ENCODE results near the gene CCND2.
A peak's percentile ranks its signal among the peaks of the same experiment; 100 is the strongest.
"Not testable (repeated sequence)": the region's sequence is repeated elsewhere in the genome, so short reads cannot be mapped to it uniquely, and the experiment has no call there.

The CCND2 gene

DNA sequence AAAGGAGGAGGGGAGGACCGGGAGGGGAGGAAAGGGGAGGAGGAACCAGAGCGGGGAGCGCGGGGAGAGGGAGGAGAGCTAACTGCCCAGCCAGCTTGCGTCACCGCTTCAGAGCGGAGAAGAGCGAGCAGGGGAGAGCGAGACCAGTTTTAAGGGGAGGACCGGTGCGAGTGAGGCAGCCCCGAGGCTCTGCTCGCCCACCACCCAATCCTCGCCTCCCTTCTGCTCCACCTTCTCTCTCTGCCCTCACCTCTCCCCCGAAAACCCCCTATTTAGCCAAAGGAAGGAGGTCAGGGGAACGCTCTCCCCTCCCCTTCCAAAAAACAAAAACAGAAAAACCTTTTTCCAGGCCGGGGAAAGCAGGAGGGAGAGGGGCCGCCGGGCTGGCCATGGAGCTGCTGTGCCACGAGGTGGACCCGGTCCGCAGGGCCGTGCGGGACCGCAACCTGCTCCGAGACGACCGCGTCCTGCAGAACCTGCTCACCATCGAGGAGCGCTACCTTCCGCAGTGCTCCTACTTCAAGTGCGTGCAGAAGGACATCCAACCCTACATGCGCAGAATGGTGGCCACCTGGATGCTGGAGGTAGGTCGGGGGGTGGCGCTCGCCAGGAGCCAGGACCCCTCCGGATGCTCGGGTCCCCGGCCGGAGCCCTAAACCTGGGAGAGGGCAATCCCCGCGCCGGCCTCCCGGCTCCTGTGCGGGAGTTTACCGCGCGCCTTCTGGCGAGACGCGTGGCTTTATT lies at the start of gene CCND2:
CCND2 (plus strand) TSS at position 111 of the 744 bp plus-strand sequence; CDS start at position 390, 279 bp downstream.
- peak; percentile 94 for DNase-seq (ENCODE audit: low spot score)

- DNase-seq (ENCODE audit: low spot score): no peak
Measured at GRCh38 chr12:4224206-4224889, 49.2 kb upstream of the CCND2 start.

DNA sequence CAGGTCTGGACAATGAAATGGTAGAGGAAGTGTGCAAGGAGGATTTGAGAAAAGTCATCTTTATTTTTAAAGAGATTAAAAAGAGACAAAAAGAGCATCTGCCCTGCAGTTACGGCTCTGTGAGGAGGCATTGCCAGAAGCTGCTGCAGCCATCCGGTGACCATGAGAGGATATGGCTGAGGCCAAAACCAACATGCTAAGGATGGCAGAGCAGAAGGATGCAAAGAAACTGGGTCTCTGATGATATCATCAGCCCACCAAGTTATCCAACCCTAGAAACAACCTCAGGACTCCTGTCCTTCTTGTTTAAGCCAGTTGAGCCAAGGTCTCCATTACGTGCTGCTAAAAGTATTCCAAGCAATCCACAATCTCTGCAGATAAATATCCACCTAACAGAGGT lies 48.0 kb upstream of the CCND2 start:
- no peak for DNase-seq (ENCODE audit: low spot score)

GRCh38 chr12:4227046-4227445 lies 46.5 kb upstream of the CCND2 start:
- DNase-seq (ENCODE audit: low spot score): no peak

GRCh38 chr12:4228122-4228580 lies 45.4 kb upstream of the CCND2 start:
- DNase-seq (ENCODE audit: low spot score): no peak

DNA sequence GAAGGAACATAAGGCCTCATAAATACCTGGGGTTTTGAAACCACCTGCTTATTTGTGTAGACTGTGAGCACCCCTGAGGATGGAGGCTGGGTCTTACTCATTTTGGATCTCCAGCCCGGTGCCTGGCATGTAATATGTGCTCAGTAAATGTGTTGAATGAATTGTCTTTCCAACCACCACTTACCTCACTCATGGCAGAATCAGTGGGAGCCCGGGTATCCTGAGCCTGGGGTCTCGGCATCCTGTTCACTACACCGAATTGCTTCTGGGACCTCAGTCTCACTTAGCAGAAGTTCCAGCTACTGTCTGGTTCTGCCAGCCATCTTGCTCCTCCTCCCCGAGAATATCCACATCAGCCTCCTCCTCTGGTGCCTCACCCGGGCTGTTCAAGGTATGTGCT lies 43.0 kb upstream of the CCND2 start:
- DNase-seq (ENCODE audit: low spot score): no peak

- DNase-seq (ENCODE audit: low spot score): no peak
Measured at GRCh38 chr12:4238577-4238976, 35.0 kb upstream of the CCND2 start.

DNA sequence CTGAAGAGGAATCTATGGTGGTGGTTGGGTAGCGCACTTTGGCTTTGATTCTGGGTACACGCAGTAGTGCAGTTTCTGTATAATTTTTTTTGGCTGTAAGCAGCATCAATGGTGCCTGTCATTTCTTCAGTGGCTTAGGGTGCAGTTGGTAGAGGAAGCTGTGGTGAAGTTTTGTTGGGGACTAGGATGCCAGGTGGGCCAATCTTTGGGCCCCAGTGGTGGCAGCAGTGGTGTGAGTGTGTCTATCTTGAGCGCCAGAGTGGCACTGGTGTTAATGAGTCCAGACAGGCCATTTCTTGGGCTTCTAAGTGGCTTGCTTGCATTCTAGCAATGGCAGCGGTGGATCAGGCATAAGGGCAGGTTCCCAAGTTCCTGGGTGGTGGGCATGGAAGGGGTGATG lies 33.8 kb upstream of the CCND2 start:
- no peak for DNase-seq (ENCODE audit: low spot score)

DNA sequence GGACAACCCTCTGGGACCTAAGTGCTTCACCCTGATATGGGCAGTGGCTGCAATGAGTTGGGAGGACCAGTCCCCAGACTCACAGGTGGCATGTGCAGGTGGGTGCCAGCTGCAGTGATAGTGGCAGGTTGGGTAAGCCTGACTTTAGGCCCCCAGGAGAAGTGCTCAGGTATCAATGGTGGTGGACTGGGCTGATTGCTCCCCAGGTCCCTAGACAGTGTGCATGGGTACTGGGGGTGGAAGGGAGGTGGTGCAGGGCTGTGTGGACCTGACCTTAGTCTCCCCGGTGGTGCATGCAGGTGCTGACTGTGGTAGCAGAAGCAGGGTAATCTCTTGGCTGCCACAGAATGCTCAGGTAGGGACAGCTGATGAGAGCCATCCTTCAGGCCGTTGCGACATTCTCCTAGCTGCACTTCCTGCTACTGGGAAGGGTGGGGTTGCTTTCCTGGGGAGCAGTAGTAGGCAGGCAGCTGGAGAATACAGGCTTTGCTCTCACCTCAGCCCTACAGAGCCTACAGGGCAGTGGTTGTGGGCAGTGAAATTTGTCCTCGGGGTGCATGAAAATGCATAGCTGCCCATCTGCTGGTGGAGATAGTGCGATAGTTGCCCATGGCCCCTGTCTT lies 33.3 kb upstream of the CCND2 start:
- DNase-seq (ENCODE audit: low spot score): no peak

DNA sequence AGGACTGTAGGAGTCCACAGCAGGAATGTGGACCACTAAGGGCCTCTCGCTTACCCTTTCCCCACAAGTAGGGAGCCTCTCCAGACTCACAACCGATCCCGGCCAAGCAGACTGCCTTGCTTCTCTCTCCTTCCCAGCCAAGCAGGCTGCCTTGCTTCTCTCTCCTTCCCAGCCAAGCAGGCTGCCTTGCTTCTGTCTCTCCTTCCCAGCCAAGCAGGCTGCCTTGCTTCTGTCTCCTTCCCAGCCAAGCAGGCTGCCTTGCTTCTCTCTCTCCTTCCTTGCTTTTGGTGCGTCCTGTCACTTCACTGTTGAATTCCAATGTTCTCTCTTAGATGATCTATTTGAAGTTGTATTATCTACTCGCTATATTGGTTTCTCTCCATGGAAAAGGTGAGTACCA lies 32.6 kb upstream of the CCND2 start:
- no peak for DNase-seq (ENCODE audit: low spot score)

GRCh38 chr12:4241592-4241991 lies 32.0 kb upstream of the CCND2 start:
- no peak for DNase-seq (ENCODE audit: low spot score)

- no peak for DNase-seq (ENCODE audit: low spot score)
Measured at GRCh38 chr12:4242595-4242994, 31.0 kb upstream of the CCND2 start.

DNA sequence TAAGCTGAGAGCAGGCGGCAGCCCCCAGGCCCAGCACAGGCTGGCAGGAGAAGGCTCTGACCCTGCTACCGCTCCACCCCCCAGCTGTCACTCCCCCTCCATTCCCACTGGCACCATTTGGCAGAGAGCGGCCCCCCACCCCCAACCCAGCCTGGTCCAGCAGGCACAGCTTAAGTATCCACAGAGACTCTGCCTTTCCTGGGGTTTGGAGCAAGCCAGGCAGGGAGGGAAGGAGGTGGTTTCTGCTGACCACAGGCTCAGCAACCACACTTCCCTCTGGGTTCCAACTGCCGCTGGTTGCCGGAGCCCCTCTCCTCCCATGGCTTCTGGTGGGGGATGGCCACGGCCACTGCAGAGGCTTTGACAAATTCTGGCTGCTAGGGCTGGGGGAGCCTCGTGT lies 30.5 kb upstream of the CCND2 start:
- DNase-seq (ENCODE audit: low spot score): no peak

DNA sequence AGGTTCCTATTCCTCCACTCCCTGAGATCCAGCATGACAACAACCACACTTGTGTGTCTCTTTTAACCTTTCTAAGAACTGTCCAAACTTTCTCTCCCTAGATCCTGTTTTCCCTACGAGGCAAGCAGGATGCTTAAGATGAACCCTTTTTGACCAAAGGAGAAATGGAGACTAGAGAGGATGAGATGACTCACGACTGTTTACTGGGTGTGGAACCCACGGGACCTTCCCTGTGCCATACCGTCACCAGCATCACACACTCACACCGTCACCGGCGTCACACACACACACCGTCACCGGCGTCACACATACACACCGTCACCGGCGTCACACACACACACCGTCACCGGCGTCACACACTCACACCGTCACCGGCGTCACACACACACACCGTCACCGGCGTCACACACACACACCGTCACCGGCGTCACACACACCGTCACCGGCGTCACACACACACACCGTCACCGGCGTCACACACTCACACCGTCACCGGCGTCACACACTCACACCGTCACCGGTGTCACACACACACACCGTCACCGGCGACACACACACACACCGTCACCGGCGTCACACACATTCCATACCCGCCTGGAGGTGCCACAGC lies 30.0 kb upstream of the CCND2 start:
- DNase-seq (ENCODE audit: low spot score): not testable (repeated sequence)

GRCh38 chr12:4244868-4245267 lies 28.7 kb upstream of the CCND2 start:
- DNase-seq (ENCODE audit: low spot score): no peak

GRCh38 chr12:4245446-4245845 lies 28.1 kb upstream of the CCND2 start:
- no peak for DNase-seq (ENCODE audit: low spot score)

DNA sequence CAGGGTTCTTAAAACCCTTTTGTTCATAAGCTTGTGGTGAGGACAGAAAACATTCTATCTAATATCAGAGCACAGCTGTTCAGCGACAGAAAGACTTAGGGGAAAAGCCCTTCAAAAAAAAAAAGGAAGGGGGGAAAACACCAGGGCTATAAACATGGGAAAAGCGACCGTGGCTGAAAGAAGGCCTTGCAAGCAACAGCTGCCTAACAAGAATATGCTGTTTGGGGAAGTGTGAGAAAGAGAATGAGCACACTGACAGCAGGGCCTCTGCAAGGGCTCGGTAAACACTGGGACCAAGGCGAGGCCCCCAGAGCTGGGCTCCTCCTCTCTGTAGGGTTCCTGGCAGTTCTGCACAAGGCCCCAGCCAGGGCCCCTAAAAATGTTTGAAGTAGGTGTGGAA lies 27.4 kb upstream of the CCND2 start:
- DNase-seq (ENCODE audit: low spot score): no peak

DNA sequence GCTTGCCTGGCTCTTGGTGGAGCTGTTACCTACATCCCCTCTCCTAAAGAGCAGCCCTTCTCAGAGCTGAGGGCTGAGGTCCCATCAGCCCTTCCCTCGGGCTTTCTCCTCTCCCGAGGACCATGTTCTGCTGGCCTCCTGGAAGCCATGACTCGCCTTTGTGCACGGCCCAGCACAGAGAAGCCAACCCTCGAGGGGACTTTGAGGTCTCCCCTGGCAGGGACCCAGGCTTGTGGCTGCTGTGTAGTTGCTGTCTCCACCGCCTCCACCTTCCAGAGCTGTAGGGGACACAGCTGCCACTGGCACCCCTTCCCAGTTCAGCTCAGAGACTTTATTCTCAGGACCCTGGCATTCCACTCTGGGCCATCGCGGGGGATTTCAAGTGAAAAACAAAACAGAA lies 22.9 kb upstream of the CCND2 start:
- DNase-seq (ENCODE audit: low spot score): no peak

- no peak for DNase-seq (ENCODE audit: low spot score)
Measured at GRCh38 chr12:4251216-4251891, 22.2 kb upstream of the CCND2 start.

GRCh38 chr12:4251967-4252366 lies 21.6 kb upstream of the CCND2 start:
- DNase-seq (ENCODE audit: low spot score): no peak

GRCh38 chr12:4252601-4253000 lies 21.0 kb upstream of the CCND2 start:
- DNase-seq (ENCODE audit: low spot score): no peak

Measured in RKO (cell line).